GM12878 (cell line): ENCODE data around the gene NME8. TPM values are rescaled to one million over a fixed set of nuclear protein-coding genes. Genes with fewer than 3 reads are reported as not detected.
A peak's percentile ranks its signal among the peaks of the same experiment; 100 is the strongest.

Source experiments
- ATF7 ChIP-seq: fragments of 450-650 bp; IDR thresholded peaks from 2 replicates; pipeline ENCODE4 v1.6.1; 2016; ENCODE audit warnings: low read depth, mild to moderate bottlenecking
- BCL11A ChIP-seq: IDR thresholded peaks from 2 replicates; pipeline ENCODE4 v1.6.1; 2011; ENCODE audit warnings: low read depth, low read length
- EP300 ChIP-seq, 2 experiments: fragments of 150-350 bp in 1 of 2; IDR thresholded peaks; 2 replicates each; pipeline ENCODE4 v1.6.1; 2011 to 2012; ENCODE audit warnings: low read depth in 2 of 2, low read length in 2 of 2, borderline replicate concordance in 1 of 2, improper control_type of control experiment in 1 of 2, inconsistent platforms in 1 of 2; ENCODE audit not compliant: control insufficient read depth in 1 of 2
- IKZF1 ChIP-seq: fragments of 450-650 bp; conservative IDR thresholded peaks from 2 replicates; pipeline ENCODE4 v1.6.1; 2017; ENCODE audit warnings: antibody characterized with exemption, mild to moderate bottlenecking
- LARP7 ChIP-seq: fragments of 450-650 bp; IDR thresholded peaks from 2 replicates; pipeline ENCODE4 v1.6.1; 2017; ENCODE audit warnings: mild to moderate bottlenecking
- MEF2B ChIP-seq: fragments of 450-650 bp; IDR thresholded peaks from 2 replicates; pipeline ENCODE4 v1.6.1; 2018; ENCODE audit warnings: mild to moderate bottlenecking, moderate library complexity; ENCODE audit not compliant: partially characterized antibody, poor library complexity, severe bottlenecking
- MTA3 ChIP-seq: IDR thresholded peaks from 2 replicates; pipeline ENCODE4 v1.6.1; 2012; ENCODE audit warnings: low read length, inconsistent platforms, borderline replicate concordance
- MXI1 ChIP-seq: fragments of 150-350 bp; IDR thresholded peaks from 2 replicates; pipeline ENCODE4 v1.6.1; 2011; ENCODE audit warnings: low read depth, mild to moderate bottlenecking, inconsistent platforms, low read length, improper control_type of control experiment
- NR2C1 ChIP-seq: fragments of 450-650 bp; IDR thresholded peaks from 2 replicates; pipeline ENCODE4 v1.6.1; 2017; ENCODE audit warnings: antibody characterized with exemption, mild to moderate bottlenecking, moderate library complexity
- NR2F1 ChIP-seq: fragments of 450-650 bp; conservative IDR thresholded peaks from 2 replicates; pipeline ENCODE4 v1.6.1; 2017; ENCODE audit warnings: mild to moderate bottlenecking
- PAX5 ChIP-seq: IDR thresholded peaks from 2 replicates; pipeline ENCODE4 v1.6.1; 2011; ENCODE audit warnings: low read depth, low read length, borderline replicate concordance
- TBL1XR1 ChIP-seq: IDR thresholded peaks from 2 replicates; pipeline ENCODE4 v1.6.1; 2012; ENCODE audit warnings: low read depth, low read length, improper control_type of control experiment
- polyA plus RNA-seq, 11 experiments: library from polyadenylated mRNA; depleted of rRNA in 4 of 11; unstranded in 6 of 11; stranded (reverse) in 5 of 11; fragments of >200 nt; fragmentation: Nextera tagmentation in 4 of 11; fragmentation: Illumina TruSeq in 1 of 11; extraction: Ambion mirVana in 4 of 11; extraction: Trizol in 1 of 11; gene quantifications; 1 replicate in 1 of 11; 2 replicates in 10 of 11; pipeline versions ENCODE4 v1.2.1 to v1.2.3, GENCODE V29; 2011 to 2016; ENCODE audit warnings: inconsistent platforms in 2 of 11, missing spikeins in 2 of 11, low read depth in 1 of 11
- total RNA-seq, 4 experiments: library from RNA; depleted of rRNA in 3 of 4; stranded (reverse); fragments of >200 nt in 3 of 4; fragmentation: Illumina TruSeq in 1 of 4; extraction: Trizol in 1 of 4; gene quantifications; 2 replicates each; pipeline versions ENCODE4 v1.2.1 to v1.2.3, GENCODE V29; 2013 to 2021
- TF ChIP-seq, protein P1 (sequence below): fragments of 450-650 bp; IDR thresholded peaks from 2 replicates; pipeline ENCODE4 v1.6.1; 2017; ENCODE audit warnings: low read depth, mild to moderate bottlenecking, moderate library complexity
- TF ChIP-seq, protein P2 (sequence below): fragments of 450-650 bp; IDR thresholded peaks from 2 replicates; pipeline ENCODE4 v1.6.1; 2017; ENCODE audit warnings: mild to moderate bottlenecking, moderate library complexity

The NME8 gene
- total and polyA plus RNA-seq, 10 of the 15 experiments (the other 5 are each of a cell fraction or from before 2014, with no cell fraction given): 0.03 to 3.5 (median 0.52) TPM; not detected in 2

DNA sequence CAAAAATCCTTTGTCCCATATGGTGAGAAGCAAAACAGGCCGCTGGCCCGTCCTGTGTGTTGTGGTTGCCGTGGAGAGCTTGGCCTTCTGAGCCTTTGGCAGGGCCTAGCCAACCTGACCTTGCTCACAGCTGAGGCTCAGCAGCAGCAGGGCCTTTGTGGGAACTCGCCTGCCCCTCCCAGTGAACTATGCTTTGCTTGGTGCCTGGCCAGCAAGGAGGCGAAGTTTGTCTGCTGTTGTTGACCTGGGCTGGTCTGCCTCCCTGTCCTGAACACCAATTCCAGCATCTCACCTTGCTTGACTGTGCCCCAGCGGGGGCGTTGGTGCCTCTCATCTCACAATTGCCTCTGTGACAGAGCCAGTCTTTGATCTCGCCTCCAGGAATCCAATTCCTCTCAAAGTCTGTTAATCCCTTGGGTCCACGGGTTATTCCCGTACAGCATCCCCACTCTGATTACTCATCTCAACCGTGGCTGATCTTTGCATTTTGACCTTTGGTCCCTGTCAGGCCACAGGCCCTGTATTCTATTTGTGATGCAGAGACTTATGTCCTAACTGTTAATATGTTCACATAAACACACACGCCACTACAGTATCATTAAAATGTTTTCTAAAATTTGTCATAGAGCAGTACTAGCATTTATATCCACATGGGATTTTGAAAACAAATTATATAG lies 94.7 kb downstream of the NME8 start (continued):
- peak; percentile 88 for TF ChIP-seq MEF2B
- TF ChIP-seq MTA3: no peak
- TF ChIP-seq, protein P1, sequence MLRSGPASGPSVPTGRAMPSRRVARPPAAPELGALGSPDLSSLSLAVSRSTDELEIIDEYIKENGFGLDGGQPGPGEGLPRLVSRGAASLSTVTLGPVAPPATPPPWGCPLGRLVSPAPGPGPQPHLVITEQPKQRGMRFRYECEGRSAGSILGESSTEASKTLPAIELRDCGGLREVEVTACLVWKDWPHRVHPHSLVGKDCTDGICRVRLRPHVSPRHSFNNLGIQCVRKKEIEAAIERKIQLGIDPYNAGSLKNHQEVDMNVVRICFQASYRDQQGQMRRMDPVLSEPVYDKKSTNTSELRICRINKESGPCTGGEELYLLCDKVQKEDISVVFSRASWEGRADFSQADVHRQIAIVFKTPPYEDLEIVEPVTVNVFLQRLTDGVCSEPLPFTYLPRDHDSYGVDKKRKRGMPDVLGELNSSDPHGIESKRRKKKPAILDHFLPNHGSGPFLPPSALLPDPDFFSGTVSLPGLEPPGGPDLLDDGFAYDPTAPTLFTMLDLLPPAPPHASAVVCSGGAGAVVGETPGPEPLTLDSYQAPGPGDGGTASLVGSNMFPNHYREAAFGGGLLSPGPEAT: peak; percentile 73
- TF ChIP-seq NR2F1: peak; percentile 96
- TF ChIP-seq BCL11A: peak; percentile 16; the same call in 1 of the 2 replicates
- TF ChIP-seq MXI1: no peak
- TF ChIP-seq TBL1XR1: no peak
- no peak for TF ChIP-seq PAX5
- TF ChIP-seq ATF7: peak; percentile 32; the same call in 1 of the 2 replicates
- TF ChIP-seq EP300 (IDR thresholded peaks at IDR 0.05; ENCODE audit: borderline replicate concordance in 1 of 2, control insufficient read depth in 1 of 2, low read depth in 2 of 2, low read length in 2 of 2): no peak
- peak; percentile 83 for TF ChIP-seq NR2C1
- peak; percentile 97 for TF ChIP-seq IKZF1
- TF ChIP-seq, protein P2, sequence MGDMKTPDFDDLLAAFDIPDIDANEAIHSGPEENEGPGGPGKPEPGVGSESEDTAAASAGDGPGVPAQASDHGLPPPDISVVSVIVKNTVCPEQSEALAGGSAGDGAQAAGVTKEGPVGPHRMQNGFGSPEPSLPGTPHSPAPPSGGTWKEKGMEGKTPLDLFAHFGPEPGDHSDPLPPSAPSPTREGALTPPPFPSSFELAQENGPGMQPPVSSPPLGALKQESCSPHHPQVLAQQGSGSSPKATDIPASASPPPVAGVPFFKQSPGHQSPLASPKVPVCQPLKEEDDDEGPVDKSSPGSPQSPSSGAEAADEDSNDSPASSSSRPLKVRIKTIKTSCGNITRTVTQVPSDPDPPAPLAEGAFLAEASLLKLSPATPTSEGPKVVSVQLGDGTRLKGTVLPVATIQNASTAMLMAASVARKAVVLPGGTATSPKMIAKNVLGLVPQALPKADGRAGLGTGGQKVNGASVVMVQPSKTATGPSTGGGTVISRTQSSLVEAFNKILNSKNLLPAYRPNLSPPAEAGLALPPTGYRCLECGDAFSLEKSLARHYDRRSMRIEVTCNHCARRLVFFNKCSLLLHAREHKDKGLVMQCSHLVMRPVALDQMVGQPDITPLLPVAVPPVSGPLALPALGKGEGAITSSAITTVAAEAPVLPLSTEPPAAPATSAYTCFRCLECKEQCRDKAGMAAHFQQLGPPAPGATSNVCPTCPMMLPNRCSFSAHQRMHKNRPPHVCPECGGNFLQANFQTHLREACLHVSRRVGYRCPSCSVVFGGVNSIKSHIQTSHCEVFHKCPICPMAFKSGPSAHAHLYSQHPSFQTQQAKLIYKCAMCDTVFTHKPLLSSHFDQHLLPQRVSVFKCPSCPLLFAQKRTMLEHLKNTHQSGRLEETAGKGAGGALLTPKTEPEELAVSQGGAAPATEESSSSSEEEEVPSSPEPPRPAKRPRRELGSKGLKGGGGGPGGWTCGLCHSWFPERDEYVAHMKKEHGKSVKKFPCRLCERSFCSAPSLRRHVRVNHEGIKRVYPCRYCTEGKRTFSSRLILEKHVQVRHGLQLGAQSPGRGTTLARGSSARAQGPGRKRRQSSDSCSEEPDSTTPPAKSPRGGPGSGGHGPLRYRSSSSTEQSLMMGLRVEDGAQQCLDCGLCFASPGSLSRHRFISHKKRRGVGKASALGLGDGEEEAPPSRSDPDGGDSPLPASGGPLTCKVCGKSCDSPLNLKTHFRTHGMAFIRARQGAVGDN: peak; percentile 89
- peak; percentile 82; the same call in 1 of the 2 replicates for TF ChIP-seq LARP7
